ENCODE results near the gene GTPBP6. TPM values are rescaled to one million over a fixed set of nuclear protein-coding genes. Genes with fewer than 3 reads are reported as not detected.
"Not testable (repeated sequence)": the region's sequence is repeated elsewhere in the genome, so short reads cannot be mapped to it uniquely, and the experiment has no call there.

GTPBP6 gene
- total and polyA plus RNA-seq, 2 donors (not counting 3 experiments of a cell fraction or from before 2014, with no cell fraction given): 39.1 to 63.5 TPM

- intact Hi-C loops (cut with micrococcal nuclease): loop anchor here (1.0 to 2.0 kb wide), 2 partner anchors 35 to 74 kb away; partner anchors contain the start of gene GTPBP6
- POLR2A ChIA-PET: no interaction called here
- dilution Hi-C loops (cut with MboI; ENCODE audit: extremely low pct_ligation_motif_present, low sequenced_read_pairs): no loop called here
- H3K4me1 ChIP-seq (ENCODE audit: control insufficient read depth, extremely low read depth, insufficient read depth, low read length): no peaks in the 10 kb centered on the region
- H3K36me3 ChIP-seq (ENCODE audit: control insufficient read depth in 2 of 2, extremely low read depth in 1 of 2, insufficient read depth in 2 of 2, low read length in 2 of 2): no peaks in the 10 kb centered on the region
- TF ChIP-seq POLR2AphosphoS5 (IDR thresholded peaks at IDR 0.05; ENCODE audit: insufficient read depth, low read depth, low read length) (no peak), JUN (IDR thresholded peaks at IDR 0.05; ENCODE audit: borderline replicate concordance, insufficient read depth, insufficient read length, low read depth) (peak; percentile 14), MAX (IDR thresholded peaks at IDR 0.05; ENCODE audit: insufficient read depth, insufficient read length) (no peak), FOS (IDR thresholded peaks at IDR 0.05; ENCODE audit: borderline replicate concordance, insufficient read depth, low read length) (peak; percentile 23), EZH2 (IDR thresholded peaks at IDR 0.05; ENCODE audit: borderline replicate concordance, low read depth, low read length, severe bottlenecking) (no peak), POLR2A (IDR thresholded peaks at IDR 0.05; ENCODE audit: low read depth, low read length) (peak; percentile 48), CTCF (IDR thresholded peaks at IDR 0.05; ENCODE audit: extremely low read depth in 1 of 2, insufficient read depth in 1 of 2, low read depth in 1 of 2, low read length in 2 of 2) (no peak), MYC (IDR thresholded peaks at IDR 0.05; ENCODE audit: low read depth, low read length) (no peak), GATA2 (IDR thresholded peaks at IDR 0.05; ENCODE audit: insufficient read depth, insufficient read length, low read depth, low read length) (no peak)
- H3K4me3 ChIP-seq (replicated peaks in 1 of 3; ENCODE audit: insufficient read depth in 1 of 3, low read depth in 1 of 3, low read length in 3 of 3): peak overlapping the region; percentile 43 to 82 (median 79)
- DNase-seq (ENCODE audit: low read depth, low spot score) (peak; percentile 89), FAIRE-seq (peak; percentile 99)
- H3K4me2 ChIP-seq (ENCODE audit: insufficient read depth, low read length): peak overlapping the region; percentile 82
- no peaks in the 10 kb centered on the region for H4K20me1 ChIP-seq (replicated peaks; ENCODE audit: control insufficient read depth, extremely low read depth, insufficient read depth, low read length)
- no peaks in the 10 kb centered on the region for H3K9me1 ChIP-seq (replicated peaks; ENCODE audit: control insufficient read depth, extremely low read depth, insufficient read depth, low read length)
- BruUV-seq (replicated peaks): no TSS peak
- H3K27ac ChIP-seq (ENCODE audit: insufficient read depth, low read depth, low read length): peak overlapping the region; percentile 60
- H2AFZ ChIP-seq (ENCODE audit: low read depth, low read length): peak overlapping the region; percentile 98
- peak overlapping the region; percentile 75 for H3K9ac ChIP-seq (replicated peaks; ENCODE audit: extremely low read depth, insufficient read depth, low read length)
- no peaks in the 10 kb centered on the region for H3K9me3 ChIP-seq (replicated peaks; ENCODE audit: control insufficient read depth, insufficient read depth, low read length)
- H3K79me2 ChIP-seq (ENCODE audit: control insufficient read depth, insufficient read depth, low read length): no peaks in the 10 kb centered on the region
- CTCF ChIA-PET: no interaction called here
- H3K27me3 ChIP-seq (ENCODE audit: control insufficient read depth in 2 of 2, insufficient read depth in 2 of 2, low read length in 2 of 2): no peaks in the 10 kb centered on the region
These were observed 35.3 kb downstream of the GTPBP6 start for GRCh38 chrX:283115-283845.

GRCh38 chrX:282000-282681 is 36.5 kb downstream of the GTPBP6 start:
- H3K36me3 ChIP-seq (ENCODE audit: control insufficient read depth in 2 of 2, extremely low read depth in 1 of 2, insufficient read depth in 2 of 2, low read length in 2 of 2); H3K27ac ChIP-seq (ENCODE audit: insufficient read depth, low read depth, low read length); POLR2A ChIA-PET; FAIRE-seq; BruUV-seq (replicated peaks); H3K9me3 ChIP-seq (replicated peaks; ENCODE audit: control insufficient read depth, insufficient read depth, low read length); H2AFZ ChIP-seq (ENCODE audit: low read depth, low read length); H3K4me3 ChIP-seq (replicated peaks in 1 of 3; ENCODE audit: insufficient read depth in 1 of 3, low read depth in 1 of 3, low read length in 3 of 3); H3K9me1 ChIP-seq (replicated peaks; ENCODE audit: control insufficient read depth, extremely low read depth, insufficient read depth, low read length); H4K20me1 ChIP-seq (replicated peaks; ENCODE audit: control insufficient read depth, extremely low read depth, insufficient read depth, low read length); H3K4me1 ChIP-seq (ENCODE audit: control insufficient read depth, extremely low read depth, insufficient read depth, low read length); CTCF ChIA-PET; H3K4me2 ChIP-seq (ENCODE audit: insufficient read depth, low read length); H3K27me3 ChIP-seq (ENCODE audit: control insufficient read depth in 2 of 2, insufficient read depth in 2 of 2, low read length in 2 of 2); DNase-seq (ENCODE audit: low read depth, low spot score); H3K79me2 ChIP-seq (ENCODE audit: control insufficient read depth, insufficient read depth, low read length); H3K9ac ChIP-seq (replicated peaks; ENCODE audit: extremely low read depth, insufficient read depth, low read length); dilution Hi-C loops (cut with MboI; ENCODE audit: extremely low pct_ligation_motif_present, low sequenced_read_pairs): not testable (repeated sequence)
- intact Hi-C loops (cut with micrococcal nuclease): loop anchor here (2.0 kb wide), 1 partner anchor 75 kb away; no protein-coding TSS in a partner anchor
